Epithelial cell of esophagus (primary cell): Measurements from ENCODE around the gene CHCT1.

Source experiments
- DNase-seq: peaks from one replicate; pipeline ENCODE4 v3.0.0; 2010; ENCODE audit warnings: low read depth
- H3K4me3 ChIP-seq: 2 replicates; pipeline ENCODE4 v1.5.1; 2011; ENCODE audit warnings: mild to moderate bottlenecking, low read length, control low read depth
- TF ChIP-seq, protein P1 (sequence below): IDR thresholded peaks from 2 replicates; pipeline ENCODE4 v1.5.1; 2011; ENCODE audit warnings: low read depth, mild to moderate bottlenecking, low read length, control low read depth, inconsistent platforms; ENCODE audit not compliant: insufficient read depth; ENCODE audit errors: missing control alignments

The CHCT1 gene

DNA sequence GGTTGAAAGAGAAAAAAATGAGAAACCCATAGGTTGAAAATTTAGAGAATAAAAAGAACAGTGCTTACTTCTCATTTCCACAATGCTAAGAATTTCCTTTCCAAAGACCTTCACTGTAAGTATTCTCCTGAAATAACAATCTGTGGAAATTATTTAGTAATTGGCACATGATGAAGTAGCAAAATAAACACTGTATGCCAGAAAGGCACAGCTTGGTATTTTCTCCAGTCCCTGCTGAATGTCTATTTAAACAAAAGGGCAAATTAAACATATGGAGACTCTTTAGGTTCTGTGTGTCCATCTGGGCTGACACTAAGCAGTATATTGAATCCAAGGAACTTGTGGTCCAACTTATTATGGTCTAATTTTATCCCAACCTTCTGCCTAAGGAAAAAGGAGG is 46.1 kb downstream of the CHCT1 start:
- DNase-seq = no peak
- no peak overlapping the region for H3K4me3 ChIP-seq
- TF ChIP-seq, protein P1, sequence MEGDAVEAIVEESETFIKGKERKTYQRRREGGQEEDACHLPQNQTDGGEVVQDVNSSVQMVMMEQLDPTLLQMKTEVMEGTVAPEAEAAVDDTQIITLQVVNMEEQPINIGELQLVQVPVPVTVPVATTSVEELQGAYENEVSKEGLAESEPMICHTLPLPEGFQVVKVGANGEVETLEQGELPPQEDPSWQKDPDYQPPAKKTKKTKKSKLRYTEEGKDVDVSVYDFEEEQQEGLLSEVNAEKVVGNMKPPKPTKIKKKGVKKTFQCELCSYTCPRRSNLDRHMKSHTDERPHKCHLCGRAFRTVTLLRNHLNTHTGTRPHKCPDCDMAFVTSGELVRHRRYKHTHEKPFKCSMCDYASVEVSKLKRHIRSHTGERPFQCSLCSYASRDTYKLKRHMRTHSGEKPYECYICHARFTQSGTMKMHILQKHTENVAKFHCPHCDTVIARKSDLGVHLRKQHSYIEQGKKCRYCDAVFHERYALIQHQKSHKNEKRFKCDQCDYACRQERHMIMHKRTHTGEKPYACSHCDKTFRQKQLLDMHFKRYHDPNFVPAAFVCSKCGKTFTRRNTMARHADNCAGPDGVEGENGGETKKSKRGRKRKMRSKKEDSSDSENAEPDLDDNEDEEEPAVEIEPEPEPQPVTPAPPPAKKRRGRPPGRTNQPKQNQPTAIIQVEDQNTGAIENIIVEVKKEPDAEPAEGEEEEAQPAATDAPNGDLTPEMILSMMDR = no peak

DNA sequence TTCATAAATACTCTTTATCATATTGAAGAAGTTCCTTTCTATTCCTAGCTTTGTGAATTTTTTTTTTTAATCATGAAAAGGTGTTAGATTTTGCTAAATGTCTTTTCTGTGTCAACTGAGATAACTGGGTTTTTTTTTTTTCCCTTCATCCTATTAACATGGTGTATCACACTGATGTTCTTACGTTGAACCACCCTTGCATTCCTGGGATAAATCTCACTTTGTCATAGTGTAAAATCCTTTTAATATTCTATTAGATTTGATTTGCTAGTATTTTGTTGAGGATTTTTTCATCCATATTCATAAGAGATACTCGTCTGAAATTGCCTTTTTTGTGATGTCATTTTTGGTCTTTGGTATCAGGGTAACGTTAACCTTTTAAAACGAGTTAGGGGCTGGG is 49.2 kb downstream of the CHCT1 start:
- TF ChIP-seq, protein P1 = no peak
- no peak overlapping the region for H3K4me3 ChIP-seq

DNA sequence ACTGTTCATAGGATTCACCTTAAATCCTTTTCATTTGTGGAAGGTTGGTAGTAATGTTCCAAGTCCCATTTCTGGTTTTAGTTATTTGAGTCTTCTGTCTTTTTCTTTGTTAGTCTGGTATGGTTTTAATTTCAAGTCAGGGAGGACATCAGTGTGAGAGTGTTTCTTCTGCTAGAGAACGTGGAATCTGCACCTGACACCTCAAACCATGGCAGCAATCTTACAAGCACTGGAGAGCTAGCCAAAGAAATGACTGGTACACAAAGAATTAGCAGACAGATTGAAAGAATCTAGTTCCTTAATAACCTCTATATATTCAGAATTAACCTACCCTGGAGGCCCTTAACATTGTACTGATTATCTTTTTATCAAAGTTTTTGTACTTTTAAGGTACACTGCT is 50.2 kb downstream of the CHCT1 start:
- H3K4me3 ChIP-seq = no peak overlapping the region
- TF ChIP-seq, protein P1 = no peak
- DNase-seq = no peak

More for the DNA sequence above, 49.2 kb downstream of the CHCT1 start:
- no peak for DNase-seq

DNA sequence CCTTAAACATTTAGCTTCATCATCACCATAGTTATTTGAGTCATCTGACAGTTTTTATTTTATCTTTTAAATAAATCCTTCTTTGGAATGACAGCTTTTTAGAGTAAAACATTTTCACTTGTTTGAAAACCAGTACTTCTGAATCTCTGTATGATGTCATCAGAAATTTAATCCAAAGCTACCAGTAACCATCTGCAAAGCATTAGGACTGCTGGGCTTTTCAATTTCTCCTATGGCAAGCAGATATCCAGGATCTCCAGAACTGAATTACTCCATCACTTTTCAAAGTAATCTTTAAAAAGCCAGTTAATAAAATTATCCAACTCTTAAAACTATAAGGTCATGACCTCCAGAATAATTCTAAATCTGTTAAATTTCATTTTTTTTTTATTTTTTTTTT is 51.5 kb downstream of the CHCT1 start:
- TF ChIP-seq, protein P1 = no peak
- DNase-seq = no peak
- H3K4me3 ChIP-seq = no peak overlapping the region
